B cell (primary cell): Measurements from ENCODE around the gene ZNF239.
"Not testable (repeated sequence)": the region's sequence is repeated elsewhere in the genome, so short reads cannot be mapped to it uniquely, and the experiment has no call there.

Experiments used
- CTCF ChIP-seq: fragments of 200-600 bp; IDR thresholded peaks from one replicate; pipeline ENCODE4 v1.8.0; 2022; ENCODE audit warnings: antibody characterized with exemption, mild to moderate bottlenecking
- EZH2 ChIP-seq: IDR thresholded peaks from 2 replicates; pipeline ENCODE4 v1.6.1; 2012; ENCODE audit warnings: borderline replicate concordance, low read depth, mild to moderate bottlenecking, moderate library complexity, low read length; ENCODE audit not compliant: insufficient read depth, poor library complexity, severe bottlenecking

GRCh38 chr10:43543746-43544145 lies 30.7 kb downstream of the ZNF239 start:
- not testable (repeated sequence) for TF ChIP-seq EZH2, CTCF
